ENCODE data around the gene LTBP1.
"Not testable (repeated sequence)": the region's sequence is repeated elsewhere in the genome, so short reads cannot be mapped to it uniquely, and the experiment has no call there.

Gene LTBP1

DNA sequence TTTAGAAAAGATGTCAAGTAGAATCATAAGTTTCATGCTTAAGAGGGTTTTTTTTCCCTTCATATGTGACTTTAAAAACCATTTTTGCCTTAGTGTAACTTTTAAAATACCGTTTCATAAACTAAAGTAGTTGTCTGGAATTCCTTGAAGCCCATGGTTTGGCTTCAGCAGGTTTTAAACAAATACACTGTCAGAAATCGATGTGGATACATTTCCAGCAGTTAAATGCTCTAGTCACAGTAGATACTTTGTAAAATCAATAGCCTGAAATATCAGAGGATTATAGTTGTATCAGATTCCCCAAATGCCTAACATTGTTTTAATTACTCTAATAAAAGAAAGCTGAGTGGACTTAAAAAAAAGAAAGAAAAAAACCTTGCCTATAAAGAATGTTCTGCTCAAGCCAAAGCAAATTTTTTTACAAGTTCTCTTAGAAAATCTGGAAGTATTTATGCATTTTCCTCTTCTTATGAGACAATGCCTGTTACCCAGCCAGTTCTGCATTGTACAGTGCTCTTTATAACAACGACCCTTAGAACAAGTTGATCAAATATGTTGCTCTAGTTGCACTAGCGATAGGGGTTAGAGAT lies 260.5 kb downstream of the LTBP1 start:
- DNase-seq, result no peak

DNA sequence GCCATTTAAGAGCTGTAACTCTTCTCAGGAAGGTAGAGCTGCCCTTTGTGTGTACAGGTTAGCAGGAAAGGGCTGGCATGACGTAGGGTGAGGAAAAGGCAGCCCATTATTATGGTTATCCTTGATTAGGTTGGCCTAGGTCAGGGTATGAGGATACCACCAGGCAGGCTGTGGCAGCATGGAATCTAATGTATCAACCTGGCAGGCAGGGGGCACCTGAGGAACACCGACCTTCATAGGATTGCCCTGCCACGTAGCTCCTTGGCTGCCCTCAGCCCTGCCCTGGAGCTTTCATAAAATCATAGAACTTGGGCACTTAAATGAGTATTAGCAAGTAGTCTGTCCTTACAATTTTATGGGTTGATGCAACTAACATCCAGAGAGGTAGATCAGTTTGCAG lies 261.6 kb downstream of the LTBP1 start:
- DNase-seq, result no peak

DNA sequence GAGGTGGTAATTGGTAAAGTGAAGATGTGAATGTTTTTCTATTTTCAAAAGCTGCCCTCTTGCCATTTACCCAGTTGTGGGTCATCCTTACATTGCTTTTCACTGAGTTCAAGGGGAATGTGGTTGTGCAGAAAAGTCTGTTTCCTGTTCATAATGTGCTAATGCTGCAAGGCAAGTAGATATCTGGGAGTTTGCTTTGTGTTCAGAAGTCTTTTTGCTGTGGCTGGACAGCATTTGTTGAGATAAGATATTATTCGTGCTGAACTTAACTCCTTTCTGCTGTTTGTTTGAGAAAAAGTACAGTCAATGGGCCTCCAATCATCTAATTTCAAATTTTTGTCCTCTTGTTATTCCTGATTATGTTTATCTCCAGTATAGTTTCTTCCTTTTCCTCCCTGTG lies 263.2 kb downstream of the LTBP1 start:
- no peak for DNase-seq

DNA sequence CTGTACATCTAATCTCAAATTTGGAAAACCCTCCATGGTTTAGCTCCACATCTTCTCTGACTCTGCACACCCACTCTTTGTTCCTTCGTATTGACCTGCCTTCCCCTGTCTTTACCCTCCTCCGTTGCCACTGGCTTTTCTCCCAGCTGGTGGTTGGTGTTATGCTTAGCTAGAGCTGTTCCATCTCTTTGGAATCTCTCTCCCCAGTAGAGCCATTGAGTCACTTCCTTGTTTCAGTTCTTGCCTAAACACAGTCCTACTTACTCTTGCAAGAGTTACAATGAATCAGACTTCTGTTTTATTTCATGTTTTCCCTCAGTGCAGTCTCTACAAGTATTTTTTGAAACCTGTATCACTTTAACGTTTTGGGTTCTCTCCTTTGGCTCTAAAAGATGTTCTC lies 263.9 kb downstream of the LTBP1 start:
- DNase-seq, result no peak

DNA sequence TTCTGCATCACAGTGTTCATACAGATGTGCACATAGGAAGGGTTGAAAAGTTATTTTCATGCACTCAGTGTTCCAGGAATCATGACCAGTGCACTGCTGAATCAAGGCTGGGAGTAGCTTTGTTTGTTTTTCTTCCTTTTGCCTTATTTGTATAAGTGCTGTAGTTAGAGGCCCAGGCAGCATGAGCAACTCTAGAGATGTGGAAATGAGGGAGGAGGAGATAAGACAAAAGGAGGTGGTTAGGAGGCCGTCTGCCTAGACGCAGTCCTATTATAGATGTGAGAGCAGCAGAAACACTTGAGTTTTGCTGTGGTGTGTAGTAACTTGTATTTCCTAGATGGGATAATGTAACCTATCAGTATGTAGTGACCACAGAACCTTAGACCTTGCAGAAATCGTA lies 265.4 kb downstream of the LTBP1 start:
- no peak for DNase-seq

DNA sequence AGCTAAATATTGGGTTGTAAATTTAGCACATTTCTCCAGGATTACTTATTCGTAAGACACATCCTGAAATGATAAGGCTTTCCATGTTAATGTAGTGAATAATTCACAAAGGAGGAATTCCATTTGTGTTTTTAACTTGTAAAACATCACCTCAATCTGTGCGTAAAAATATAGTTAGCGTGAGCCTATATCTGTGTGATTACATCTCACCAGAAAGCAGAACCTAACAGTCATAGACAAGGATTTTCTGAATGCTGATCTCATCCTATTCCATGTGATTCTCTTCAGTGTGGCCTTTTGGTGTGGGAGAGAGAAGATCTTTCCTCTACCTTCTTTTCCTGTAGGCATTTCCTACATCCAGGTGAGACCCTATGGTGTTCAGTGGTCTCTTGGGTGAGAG lies 266.5 kb downstream of the LTBP1 start:
- DNase-seq, result no peak

DNA sequence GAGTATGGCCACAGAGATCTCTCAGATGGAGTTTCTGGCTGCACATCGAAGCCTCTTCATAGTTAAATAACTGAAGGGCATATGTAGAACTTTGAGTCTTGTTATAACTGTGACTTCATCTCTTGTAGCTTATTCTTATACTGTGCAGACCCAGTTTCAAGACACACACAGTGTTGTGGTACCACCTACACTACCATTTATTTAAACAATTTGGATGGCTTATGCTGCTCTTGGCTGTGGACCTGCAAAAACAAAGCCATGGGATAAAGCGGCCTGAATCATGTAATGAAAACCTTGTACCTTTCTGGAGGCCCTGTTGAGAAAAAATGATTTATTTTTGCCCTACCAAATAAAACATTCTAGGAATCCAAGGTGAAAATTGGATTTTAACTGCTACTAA lies 266.9 kb downstream of the LTBP1 start:
- no peak for DNase-seq

DNA sequence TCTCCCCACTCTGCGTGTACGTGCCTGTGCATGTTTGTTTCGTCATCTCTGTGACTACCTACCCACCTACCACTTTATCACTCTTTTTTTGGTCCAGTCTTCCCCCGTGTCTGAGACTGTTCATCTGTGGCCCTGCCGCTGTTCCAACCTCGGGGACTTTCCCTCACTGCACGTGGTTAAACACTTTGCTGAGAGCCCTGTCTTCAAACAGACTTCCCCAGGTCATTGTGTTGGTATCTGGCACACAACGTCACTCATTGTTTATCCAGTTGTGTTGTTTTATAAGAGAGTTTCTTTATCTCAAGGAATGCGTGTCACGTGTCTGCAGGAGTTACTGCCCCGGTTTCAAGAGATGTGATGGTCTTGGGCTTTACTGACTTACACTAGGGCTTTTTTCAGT lies 267.7 kb downstream of the LTBP1 start:
- no peak for DNase-seq

DNA sequence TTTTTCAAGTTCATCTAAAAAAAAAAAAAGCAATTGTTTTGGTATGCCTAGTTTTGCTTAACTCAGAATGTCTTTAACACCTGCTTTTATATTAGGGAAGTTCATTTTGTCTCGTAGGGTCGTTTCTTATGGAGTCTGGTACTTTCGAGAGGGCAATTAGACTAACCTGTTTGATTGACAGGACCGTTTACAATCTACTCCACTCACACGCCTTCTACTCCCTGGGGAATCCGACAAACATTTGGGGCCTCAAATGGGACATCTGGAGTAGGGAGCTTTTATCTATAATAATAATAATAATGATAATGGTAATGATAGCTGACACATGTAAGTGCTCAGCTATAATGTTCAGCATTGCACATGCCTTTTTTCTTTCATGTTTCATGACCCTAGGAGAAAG lies 268.1 kb downstream of the LTBP1 start:
- DNase-seq, result no peak

DNA sequence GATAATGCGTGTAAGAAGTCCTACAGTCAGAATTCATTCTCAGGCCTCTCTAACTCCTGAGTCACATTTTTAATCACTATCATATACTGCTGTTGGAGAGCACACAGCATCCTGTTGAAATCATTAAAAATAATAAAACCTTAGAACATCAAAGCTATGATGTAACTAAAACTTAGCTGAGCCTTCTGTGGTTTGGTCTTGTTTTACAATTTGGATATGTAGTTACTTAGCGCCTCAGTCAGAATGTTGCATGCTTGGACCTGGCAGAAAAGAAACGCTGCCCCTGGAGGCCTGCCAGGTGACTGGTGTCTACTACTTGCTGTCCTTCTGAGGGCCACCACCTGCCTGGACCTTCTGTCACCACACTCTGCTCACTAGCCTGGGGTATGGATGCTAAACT lies 268.5 kb downstream of the LTBP1 start:
- DNase-seq, result no peak

DNA sequence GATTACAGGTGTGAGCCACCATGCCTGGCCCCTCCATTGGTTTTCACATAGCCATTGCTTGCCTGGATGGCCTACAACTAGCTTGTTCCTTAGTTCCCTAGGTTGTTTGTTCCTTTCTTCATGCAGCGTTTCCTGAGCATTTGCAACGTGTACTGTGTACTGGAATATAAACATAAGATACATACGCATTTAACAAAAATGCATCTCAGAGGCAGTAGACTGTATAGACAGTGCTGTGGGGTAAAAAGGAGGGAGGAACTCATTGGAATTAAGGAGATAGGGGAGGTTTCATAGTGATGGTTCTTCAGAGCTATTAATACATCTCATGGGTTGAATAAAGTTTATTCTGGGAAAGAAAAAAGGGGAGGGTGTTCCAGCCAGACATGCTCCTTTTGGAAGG lies 269.2 kb downstream of the LTBP1 start:
- DNase-seq, result no peak

DNA sequence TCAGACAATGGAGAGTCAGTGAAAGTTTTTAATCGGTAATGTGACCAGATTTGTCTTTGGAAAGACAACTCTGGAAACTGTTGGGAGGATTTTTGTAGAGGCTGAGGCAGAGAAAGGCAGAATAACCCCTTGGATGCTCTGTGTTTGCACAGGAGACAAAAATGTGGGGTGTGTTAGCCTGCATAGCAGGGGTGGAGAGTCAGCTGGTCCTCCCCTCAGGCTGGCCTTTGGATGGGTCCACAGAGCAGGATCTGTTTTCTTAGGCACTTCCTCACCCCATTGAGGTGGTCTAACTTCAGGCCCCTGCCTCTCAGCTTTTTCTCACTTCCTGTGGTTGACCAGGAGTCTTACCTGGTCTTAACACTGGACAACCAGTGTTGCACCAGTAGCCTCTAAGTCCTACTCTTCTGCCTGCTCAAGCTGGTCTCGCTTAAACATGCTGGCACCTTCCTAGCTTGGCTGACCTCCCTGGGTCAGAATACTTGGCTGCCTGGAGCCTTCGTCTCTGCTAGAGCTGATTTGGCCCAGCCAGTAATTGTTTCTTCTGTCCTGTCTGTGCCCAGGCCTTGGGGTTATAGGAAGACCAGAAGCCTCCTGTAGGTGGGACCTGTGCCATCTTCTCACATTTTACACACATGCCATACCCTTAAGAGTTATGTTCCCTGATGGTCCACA lies 269.9 kb downstream of the LTBP1 start:
- no peak for DNase-seq

DNA sequence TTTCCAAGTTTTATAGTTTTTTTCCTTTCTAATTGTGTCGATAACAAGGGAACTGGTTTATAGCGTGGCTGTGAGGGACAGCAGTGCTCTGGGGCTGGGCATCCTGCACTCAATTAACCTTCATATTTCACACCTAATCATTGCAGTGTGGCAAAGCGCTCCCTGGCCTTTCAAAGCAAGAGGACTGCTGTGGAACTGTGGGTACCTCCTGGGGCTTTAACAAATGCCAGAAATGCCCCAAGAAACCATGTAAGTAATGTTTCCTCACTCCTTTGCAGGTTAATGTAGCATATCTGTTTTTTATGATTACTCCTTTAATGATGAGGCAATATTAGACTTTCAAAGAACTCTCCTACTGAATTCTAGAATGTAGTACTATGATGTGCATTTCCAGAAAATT lies 270.7 kb downstream of the LTBP1 start:
- no peak for DNase-seq

DNA sequence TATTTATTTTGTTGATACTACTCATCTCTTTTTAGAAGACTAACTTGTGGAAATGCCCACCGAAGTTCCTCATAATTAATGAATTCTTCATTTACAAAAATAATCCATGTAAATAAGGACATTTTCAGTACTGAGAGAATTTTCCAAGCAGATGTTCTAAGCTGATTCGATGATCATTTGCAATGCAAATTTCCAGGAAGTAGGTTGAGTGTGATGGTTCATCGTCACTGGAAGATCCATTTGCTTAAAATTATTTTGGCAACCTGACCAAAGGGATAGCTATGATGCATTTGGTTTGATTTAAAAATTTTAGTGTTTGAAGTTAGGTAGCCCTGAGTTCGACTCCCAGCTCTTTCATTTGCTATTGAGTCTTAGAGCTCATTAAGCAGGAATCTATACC lies 272.4 kb downstream of the LTBP1 start:
- no peak for DNase-seq

DNA sequence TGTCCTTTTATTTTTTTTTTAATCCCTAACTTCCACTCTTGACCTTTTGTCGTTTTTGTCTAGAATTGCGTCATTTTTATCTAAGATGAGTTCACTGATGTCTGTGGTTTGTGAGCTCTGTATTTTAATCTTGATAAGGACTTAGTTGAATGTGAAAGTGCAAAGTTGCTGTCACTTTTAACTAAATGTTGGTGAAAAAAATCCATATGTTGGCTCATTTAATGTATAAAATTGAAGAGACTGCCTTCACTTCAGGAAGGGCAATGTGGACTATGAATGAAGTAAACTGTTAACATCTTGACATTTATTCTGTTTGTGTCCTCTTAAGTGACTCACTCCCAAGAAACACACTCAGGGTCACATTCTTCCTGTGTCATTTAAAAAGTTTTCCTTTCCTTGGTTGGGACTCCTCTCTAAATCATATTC lies 273.1 kb downstream of the LTBP1 start:
- DNase-seq, result no peak

DNA sequence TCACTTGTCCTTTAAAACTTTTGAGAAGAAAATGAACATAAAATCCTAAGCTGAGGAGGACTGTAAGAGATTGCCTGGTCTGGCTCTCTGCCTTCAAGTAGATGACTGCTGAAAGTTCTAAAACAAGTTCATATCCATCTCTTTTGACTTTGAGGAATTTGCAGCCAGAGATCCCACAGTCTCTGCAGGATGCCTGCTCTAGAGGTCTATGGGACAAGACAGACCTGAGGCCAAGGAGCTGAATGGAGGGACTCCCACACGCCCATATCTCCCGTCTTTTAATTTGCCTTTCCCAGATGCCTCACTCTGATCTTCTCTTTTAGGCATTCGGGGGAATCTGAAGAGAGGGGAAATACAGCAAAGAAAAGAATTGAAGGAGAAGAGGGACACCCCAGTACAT lies 273.8 kb downstream of the LTBP1 start:
- DNase-seq, result no peak

DNA sequence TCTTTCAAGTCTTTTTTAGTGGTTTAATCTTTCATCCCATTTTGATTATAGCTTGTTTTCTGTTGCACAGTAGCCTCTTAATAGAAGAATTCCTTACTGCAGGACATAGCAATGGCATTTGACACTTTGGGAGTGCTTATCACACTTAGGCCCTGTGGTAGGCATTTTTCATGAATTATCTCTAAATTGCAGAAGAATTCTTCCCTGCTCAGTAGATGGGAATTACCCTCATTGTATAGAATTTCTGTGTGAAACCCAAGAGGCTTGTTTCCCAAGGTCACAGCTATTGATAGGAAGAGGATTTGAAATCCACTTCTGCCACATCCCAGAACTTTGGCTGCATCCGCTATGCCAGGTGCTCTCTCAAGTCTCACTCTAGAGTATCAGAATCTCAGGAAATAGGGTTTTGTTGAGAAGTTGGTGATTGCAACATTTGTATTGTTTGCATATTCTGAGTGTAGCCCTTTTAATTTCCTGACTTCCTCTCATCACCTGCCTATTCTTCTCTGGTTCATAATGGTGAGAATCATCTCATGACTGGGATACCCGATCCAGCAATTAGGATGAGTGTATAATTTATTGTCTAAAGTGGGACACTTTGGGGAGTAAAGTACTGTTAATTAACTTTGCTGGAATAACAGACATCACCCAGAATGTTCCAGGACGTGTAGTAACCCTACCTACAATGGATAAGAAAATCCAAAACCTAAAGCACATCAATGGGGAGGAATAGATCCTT lies 274.5 kb downstream of the LTBP1 start:
- no peak for DNase-seq

DNA sequence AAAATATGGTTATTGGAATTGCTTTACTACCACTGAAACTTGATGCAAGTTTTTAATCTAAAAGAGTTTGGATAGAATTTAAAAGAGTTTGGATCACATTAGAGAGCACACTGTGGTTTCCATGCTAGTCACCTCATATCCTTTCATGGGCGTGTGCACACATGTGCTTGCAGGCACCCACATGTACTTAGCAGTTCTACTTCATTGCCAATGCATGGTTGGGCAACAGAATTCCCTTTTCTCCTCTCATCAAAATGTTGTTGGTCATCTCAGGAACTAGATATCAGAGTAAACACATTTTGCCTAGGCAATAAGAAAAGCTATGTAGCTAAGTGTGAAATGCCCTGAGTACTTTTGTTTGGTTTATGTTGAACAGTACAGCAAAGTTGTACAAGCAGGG lies 275.6 kb downstream of the LTBP1 start:
- no peak for DNase-seq

DNA sequence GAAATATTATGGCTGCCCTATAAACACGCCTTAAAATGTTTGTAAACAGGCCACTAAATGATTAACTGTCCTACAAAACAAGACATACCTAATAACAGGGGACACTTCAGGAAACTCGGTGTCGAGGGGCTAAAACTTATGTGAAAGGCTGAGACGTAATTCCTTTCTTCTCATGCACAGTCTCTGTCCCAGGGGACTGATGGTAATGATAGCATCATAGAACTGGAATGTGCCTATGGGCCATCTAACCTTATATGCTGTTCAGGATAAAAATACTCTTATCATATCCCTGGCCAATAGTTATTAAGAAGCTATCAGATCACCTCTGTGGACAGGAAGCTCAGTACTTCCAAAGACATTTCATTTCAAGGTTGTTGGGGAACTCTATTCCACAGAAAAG lies 277.1 kb downstream of the LTBP1 start:
- DNase-seq, result no peak

DNA sequence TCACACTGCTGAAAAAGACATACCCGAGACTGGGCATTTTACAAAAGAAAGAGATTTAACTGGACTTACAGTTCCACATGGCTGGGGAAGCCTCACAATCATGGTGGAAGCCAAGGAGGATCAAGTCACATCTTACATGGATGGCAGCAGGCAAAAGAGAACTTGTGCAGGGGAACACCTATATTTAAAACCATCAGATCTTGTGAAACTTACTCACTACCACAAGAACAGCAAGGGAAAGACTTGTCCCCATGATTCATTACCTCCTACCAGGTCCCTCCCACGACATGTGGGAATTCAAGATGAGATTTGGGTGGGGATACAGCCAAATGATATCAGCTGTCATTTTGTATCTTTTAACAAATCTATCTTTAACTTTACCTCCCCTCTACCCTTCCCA lies 278.6 kb downstream of the LTBP1 start:
- DNase-seq, result no peak

DNA sequence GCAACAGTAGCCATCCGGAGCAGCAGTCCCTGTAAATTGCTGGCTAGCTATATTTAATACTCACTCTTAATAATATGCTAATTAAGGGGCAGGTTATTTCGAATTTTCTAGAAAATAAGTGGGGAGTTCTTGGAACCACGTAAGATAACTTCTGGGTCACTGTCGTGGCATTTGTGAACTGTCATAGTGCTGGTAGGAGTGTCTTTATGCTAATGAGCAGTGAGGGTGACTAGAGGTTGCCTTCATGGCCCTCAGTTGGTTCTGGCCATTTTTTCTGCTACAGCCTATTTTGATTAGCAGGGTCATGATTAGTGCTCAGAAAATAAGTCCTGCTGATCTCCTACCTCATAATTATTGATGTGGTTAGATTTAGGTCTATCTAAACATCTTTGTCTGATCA lies 279.8 kb downstream of the LTBP1 start:
- no peak for DNase-seq

DNA sequence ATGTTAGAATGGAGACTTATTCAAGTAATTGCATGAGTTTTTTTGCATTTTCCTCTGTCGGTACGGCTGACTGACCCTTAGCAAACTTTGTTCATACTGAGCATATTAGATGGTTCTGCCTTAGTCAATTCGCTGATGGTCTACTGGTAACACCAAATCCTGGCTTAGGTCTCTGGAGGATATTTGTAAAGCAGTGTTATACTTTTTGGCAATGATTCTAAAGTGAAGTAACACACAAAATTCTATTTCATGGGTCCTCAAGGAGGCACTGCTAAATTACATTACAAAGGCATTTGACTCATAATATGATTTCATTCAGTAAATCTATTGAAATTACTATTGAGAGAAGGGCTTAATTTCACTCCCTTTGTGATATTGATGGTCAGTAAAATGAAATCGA lies 282.9 kb downstream of the LTBP1 start:
- no peak for DNase-seq

DNA sequence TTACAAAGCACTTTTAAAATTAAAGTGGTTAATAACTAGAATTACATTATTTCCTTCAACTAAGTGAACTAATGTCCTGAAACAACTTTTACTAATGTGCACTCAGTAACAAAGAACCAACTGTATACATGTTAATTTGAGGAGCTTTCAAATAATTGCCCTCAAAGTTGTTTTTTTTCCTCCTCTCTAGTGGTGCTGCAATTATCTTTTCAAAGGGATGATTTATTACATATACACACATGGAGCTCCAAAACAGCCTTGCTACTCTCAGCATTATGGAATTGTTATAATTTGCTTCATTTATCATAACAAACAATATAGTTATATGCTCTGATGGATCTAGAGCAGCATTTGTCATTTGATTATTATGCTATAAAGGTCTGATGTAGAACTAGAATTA lies 283.4 kb downstream of the LTBP1 start:
- DNase-seq, result no peak

DNA sequence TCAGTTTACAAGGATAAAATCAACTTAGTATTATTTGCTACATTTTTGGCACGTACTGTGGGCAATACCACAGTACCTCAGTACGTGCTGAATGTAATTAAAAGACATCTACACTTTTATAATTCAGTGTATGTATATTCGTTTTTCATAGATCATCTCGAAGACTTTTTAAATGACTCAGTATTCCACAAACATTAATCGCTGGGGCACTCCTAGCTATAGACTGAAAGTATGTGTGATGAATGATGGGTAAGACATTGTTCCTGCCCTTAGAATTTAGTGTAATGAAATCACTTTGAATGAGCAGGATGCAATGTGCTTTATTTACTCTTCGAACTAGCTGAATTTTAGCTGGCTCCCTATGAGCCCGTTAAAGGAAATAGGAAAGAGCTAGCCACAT lies 284.1 kb downstream of the LTBP1 start:
- DNase-seq, result no peak

DNA sequence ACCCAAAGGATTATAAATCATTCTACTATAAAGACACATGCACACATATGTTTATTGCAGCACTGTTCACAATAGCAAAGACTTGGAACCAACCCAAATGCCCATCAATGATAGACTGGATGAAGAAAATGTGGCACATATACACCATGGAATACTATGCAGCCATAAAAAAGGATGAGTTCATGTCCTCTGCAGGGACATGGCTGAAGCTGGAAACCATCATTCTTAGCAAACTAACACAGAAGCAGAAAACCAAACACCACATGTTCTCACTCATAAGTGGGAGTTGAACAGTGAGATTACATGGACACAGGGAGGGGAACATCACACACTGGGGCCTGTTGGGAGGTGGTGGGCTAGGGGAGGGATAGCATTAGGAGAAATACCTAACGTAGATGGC lies 288.8 kb downstream of the LTBP1 start:
- DNase-seq, result not testable (repeated sequence)

All from CD4-positive, alpha-beta T cell treated with Interleukin-17A for 1 hour (primary cell).